ENCODE measurements around the gene PLPPR4. TPM values are rescaled to one million over a fixed set of nuclear protein-coding genes. Genes with fewer than 3 reads are reported as not detected.

The PLPPR4 gene
- total and polyA plus RNA-seq, 2 experiments from 2014 or later, result 0.99 to 2.3 TPM

GRCh38 chr1:99331083-99331482, 66.8 kb downstream of the PLPPR4 start (continued):
- TF ChIP-seq ZNF462 (CRISPR knock-in tag; IDR thresholded peaks at IDR 0.05) (no peak), ZNF331 (CRISPR knock-in tag; IDR thresholded peaks at IDR 0.05; ENCODE audit: low read depth) (no peak), NANOG (IDR thresholded peaks at IDR 0.05; ENCODE audit: borderline replicate concordance) (no peak), CREB1 (CRISPR knock-in tag; IDR thresholded peaks at IDR 0.05; ENCODE audit: low read depth) (no peak), JUNB (IDR thresholded peaks at IDR 0.05; ENCODE audit: unreplicated experiment) (no peak), EZH2 (IDR thresholded peaks at IDR 0.05; ENCODE audit: low read depth, unreplicated experiment) (no peak), ZNF114 (CRISPR knock-in tag; IDR thresholded peaks at IDR 0.05) (no peak), EZH2phosphoT487 (IDR thresholded peaks at IDR 0.05; ENCODE audit: unreplicated experiment) (no peak), STAT1 (IDR thresholded peaks at IDR 0.05; ENCODE audit: unreplicated experiment) (no peak)
- TF ChIP-seq, protein P1, sequence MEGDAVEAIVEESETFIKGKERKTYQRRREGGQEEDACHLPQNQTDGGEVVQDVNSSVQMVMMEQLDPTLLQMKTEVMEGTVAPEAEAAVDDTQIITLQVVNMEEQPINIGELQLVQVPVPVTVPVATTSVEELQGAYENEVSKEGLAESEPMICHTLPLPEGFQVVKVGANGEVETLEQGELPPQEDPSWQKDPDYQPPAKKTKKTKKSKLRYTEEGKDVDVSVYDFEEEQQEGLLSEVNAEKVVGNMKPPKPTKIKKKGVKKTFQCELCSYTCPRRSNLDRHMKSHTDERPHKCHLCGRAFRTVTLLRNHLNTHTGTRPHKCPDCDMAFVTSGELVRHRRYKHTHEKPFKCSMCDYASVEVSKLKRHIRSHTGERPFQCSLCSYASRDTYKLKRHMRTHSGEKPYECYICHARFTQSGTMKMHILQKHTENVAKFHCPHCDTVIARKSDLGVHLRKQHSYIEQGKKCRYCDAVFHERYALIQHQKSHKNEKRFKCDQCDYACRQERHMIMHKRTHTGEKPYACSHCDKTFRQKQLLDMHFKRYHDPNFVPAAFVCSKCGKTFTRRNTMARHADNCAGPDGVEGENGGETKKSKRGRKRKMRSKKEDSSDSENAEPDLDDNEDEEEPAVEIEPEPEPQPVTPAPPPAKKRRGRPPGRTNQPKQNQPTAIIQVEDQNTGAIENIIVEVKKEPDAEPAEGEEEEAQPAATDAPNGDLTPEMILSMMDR (conservative IDR thresholded peaks at IDR 0.05; ENCODE audit: low read depth in 2 of 2), result no peak
- TF ChIP-seq, protein P2, sequence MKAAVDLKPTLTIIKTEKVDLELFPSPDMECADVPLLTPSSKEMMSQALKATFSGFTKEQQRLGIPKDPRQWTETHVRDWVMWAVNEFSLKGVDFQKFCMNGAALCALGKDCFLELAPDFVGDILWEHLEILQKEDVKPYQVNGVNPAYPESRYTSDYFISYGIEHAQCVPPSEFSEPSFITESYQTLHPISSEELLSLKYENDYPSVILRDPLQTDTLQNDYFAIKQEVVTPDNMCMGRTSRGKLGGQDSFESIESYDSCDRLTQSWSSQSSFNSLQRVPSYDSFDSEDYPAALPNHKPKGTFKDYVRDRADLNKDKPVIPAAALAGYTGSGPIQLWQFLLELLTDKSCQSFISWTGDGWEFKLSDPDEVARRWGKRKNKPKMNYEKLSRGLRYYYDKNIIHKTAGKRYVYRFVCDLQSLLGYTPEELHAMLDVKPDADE (IDR thresholded peaks at IDR 0.05), result no peak

Measured in GM23338 (cell line).